WTC11 (cell line): ENCODE data around the gene ADPGK. TPM values are rescaled to one million over a fixed set of nuclear protein-coding genes. Genes with fewer than 3 reads are reported as not detected.

Source experiments
- ATAC-seq: fragments of 200-7000 bp; cut with Tn5 transposase; 2 replicates; pipeline ENCODE4 v1.10.0; 2021; ENCODE audit warnings: mild to moderate bottlenecking, moderate library complexity
- Bru-seq: library from RNA; stranded (reverse); fragments of 400-500 nt; gene quantifications from one replicate; lab custom pipeline; 2021; lab: Mats Ljungman, UMichigan
- CTCF ChIA-PET: fragments of 300-600 bp; sonication (Branson Sonifier 250); formaldehyde crosslinking; loops from one replicate; lab custom pipeline; 2021; ENCODE audit warnings: antibody characterized with exemption; lab: Charles Lee
- POLR2A ChIA-PET: fragments of 350-600 bp; sonication (Branson Sonifier 250); formaldehyde crosslinking; loops from one replicate; lab custom pipeline; 2021; ENCODE audit warnings: antibody characterized with exemption; lab: Charles Lee
- DNase-seq: peaks from one replicate; pipeline ENCODE4 v3.0.0; 2021; ENCODE audit warnings: low spot score
- H3K27ac Mint-ChIP-seq: 2 replicates; pipeline ENCODE4 v1.8.0; 2021; ENCODE audit warnings: mixed read lengths
- H3K27me3 Mint-ChIP-seq: 2 replicates; pipeline ENCODE4 v1.8.0; 2021; ENCODE audit warnings: low read depth, mild to moderate bottlenecking, moderate library complexity, mixed read lengths
- H3K36me3 Mint-ChIP-seq: 2 replicates; pipeline ENCODE4 v1.8.0; 2021; ENCODE audit warnings: mixed read lengths
- H3K4me1 Mint-ChIP-seq: 2 replicates; pipeline ENCODE4 v1.8.0; 2022; ENCODE audit warnings: mixed read lengths
- H3K4me3 Mint-ChIP-seq: 2 replicates; pipeline ENCODE4 v1.8.0; 2021; ENCODE audit warnings: mild to moderate bottlenecking, moderate library complexity, mixed read lengths
- H3K9me3 Mint-ChIP-seq: 2 replicates; pipeline ENCODE4 v1.8.0; 2021; ENCODE audit warnings: mixed read lengths
- AR ChIP-seq: fragments of 250-450 bp; sonication (Bioruptor Pico); IDR thresholded peaks from 2 replicates; pipeline ENCODE4 v1.9.0; 2021; ENCODE audit warnings: mild to moderate bottlenecking
- EMX1 ChIP-seq: fragments of 250-450 bp; sonication (Bioruptor Pico); IDR thresholded peaks from 2 replicates; pipeline ENCODE4 v1.8.0; 2021; ENCODE audit warnings: mild to moderate bottlenecking
- FOXJ3 ChIP-seq: sonication (generic); formaldehyde crosslinking; IDR thresholded peaks from 2 replicates; pipeline ENCODE4 v1.9.0; 2021; ENCODE audit warnings: missing genetic modification reagents, mild to moderate bottlenecking, borderline replicate concordance
- FOXK1 ChIP-seq: sonication (generic); formaldehyde crosslinking; IDR thresholded peaks from 2 replicates; pipeline ENCODE4 v1.8.0; 2022; ENCODE audit warnings: mild to moderate bottlenecking, moderate library complexity, missing genetic modification reagents
- MAX ChIP-seq: sonication (generic); formaldehyde crosslinking; IDR thresholded peaks from 2 replicates; pipeline ENCODE4 v1.8.0; 2022; ENCODE audit warnings: mild to moderate bottlenecking, missing genetic modification reagents
- NR1H2 ChIP-seq: sonication (generic); formaldehyde crosslinking; IDR thresholded peaks from 2 replicates; pipeline ENCODE4 v1.9.0; 2021; ENCODE audit warnings: mild to moderate bottlenecking, moderate library complexity, missing genetic modification reagents
- NR2C2 ChIP-seq: sonication (generic); formaldehyde crosslinking; IDR thresholded peaks from 2 replicates; pipeline ENCODE4 v1.8.0; 2022; ENCODE audit warnings: mild to moderate bottlenecking, missing genetic modification reagents
- PRRX2 ChIP-seq: fragments of 250-450 bp; sonication (Bioruptor Pico); IDR thresholded peaks from 2 replicates; pipeline ENCODE4 v1.8.0; 2021; ENCODE audit warnings: mild to moderate bottlenecking
- RELA ChIP-seq: sonication (generic); formaldehyde crosslinking; IDR thresholded peaks from 2 replicates; pipeline ENCODE4 v1.8.1; 2022; ENCODE audit warnings: missing genetic modification reagents, mild to moderate bottlenecking, borderline replicate concordance
- TEAD1 ChIP-seq: sonication (generic); formaldehyde crosslinking; IDR thresholded peaks from 2 replicates; pipeline ENCODE4 v1.8.0; 2022; ENCODE audit warnings: mild to moderate bottlenecking, missing genetic modification reagents
- ZBTB43 ChIP-seq: sonication (generic); formaldehyde crosslinking; IDR thresholded peaks from 2 replicates; pipeline ENCODE4 v1.8.1; 2023; ENCODE audit warnings: mild to moderate bottlenecking, missing genetic modification reagents
- ZNF232 ChIP-seq: sonication (generic); formaldehyde crosslinking; IDR thresholded peaks from 2 replicates; pipeline ENCODE4 v1.8.0; 2022; ENCODE audit warnings: mild to moderate bottlenecking, missing genetic modification reagents
- long read RNA-seq, 3 experiments: library from RNA in 1 of 3; library from capped mRNA in 1 of 3; library from polyadenylated mRNA in 1 of 3; unstranded in 2 of 3; stranded (forward) in 1 of 3; transcript quantifications; one replicate each; pipeline ENCODE4 v2.0.0, GENCODE V29; 2021
- total RNA-seq: library from RNA; stranded (reverse); gene quantifications from 3 replicates; pipeline ENCODE4 v1.2.3, GENCODE V29; 2021
- TF ChIP-seq, protein P1 (sequence below): fragments of 250-450 bp; sonication (Bioruptor Pico); IDR thresholded peaks from 2 replicates; pipeline ENCODE4 v1.8.0; 2021; ENCODE audit warnings: mild to moderate bottlenecking
- TF ChIP-seq, protein P2 (sequence below): sonication (generic); formaldehyde crosslinking; IDR thresholded peaks from 2 replicates; pipeline ENCODE4 v1.8.1; 2022; ENCODE audit warnings: missing genetic modification reagents, borderline replicate concordance
- TF ChIP-seq, protein P3 (sequence below): sonication (generic); formaldehyde crosslinking; IDR thresholded peaks from 2 replicates; pipeline ENCODE4 v1.8.0; 2023; ENCODE audit warnings: mild to moderate bottlenecking, missing genetic modification reagents
- TF ChIP-seq, protein P4 (sequence below): fragments of 250-450 bp; sonication (Bioruptor Pico); IDR thresholded peaks from 2 replicates; pipeline ENCODE4 v1.9.0; 2021; ENCODE audit warnings: mild to moderate bottlenecking
- TF ChIP-seq, protein P5 (sequence below): sonication (generic); formaldehyde crosslinking; IDR thresholded peaks from 2 replicates; pipeline ENCODE4 v1.8.0; 2022; ENCODE audit warnings: mild to moderate bottlenecking, missing genetic modification reagents
- TF ChIP-seq, protein P6 (sequence below): sonication (generic); formaldehyde crosslinking; IDR thresholded peaks from 2 replicates; pipeline ENCODE4 v1.8.1; 2023; ENCODE audit warnings: mild to moderate bottlenecking, moderate library complexity, missing genetic modification reagents

Gene ADPGK
- total RNA-seq (30.8 to 37.9 TPM (median 34.1 TPM) in 3 replicates), Bru-seq, nascent RNA (percentile 87 among the genes with signal in this experiment)
- long read RNA-seq, experiment 1, transcript ADPGK-201 (7 exons, 2,557 nt): major isoform, 22 of 210 reads
- long read RNA-seq, experiment 1, partial matches to known transcripts: 19 of 210 reads
- long read RNA-seq, experiment 1, other reads (novel, unspliced or antisense): 160 of 210 reads
- long read RNA-seq, experiment 2, partial matches to known transcripts: 5 of 27 reads
- long read RNA-seq, experiment 2, other reads (novel, unspliced or antisense): 16 of 27 reads
- long read RNA-seq, experiment 3, partial matches to known transcripts: 2 of 6 reads
- long read RNA-seq, experiment 3, other reads (novel, unspliced or antisense): 4 of 6 reads

- Mint-ChIP-seq H3K4me1 (peaks cover 20% of the 10 kb centered on the region), H3K36me3 (peaks cover 1% of the 10 kb centered on the region; the same call in 1 of the 2 replicates), H3K4me3 (peak within 1 kb of the TSS; percentile 94), H3K9me3 (no peaks in the 10 kb centered on the region), H3K27me3 (no peaks in the 10 kb centered on the region), H3K27ac (peak within 1 kb of the TSS; percentile 91)
- DNase-seq (peak; percentile 88), ATAC-seq (peak; percentile 90)
- CTCF ChIA-PET: interaction anchor here (0.9 to 1.9 kb wide), 6 partner anchors 9 to 460 kb away, joined by 3 to 5 read pairs (median 4); no protein-coding TSS in a partner anchor
- POLR2A ChIA-PET: no interaction called here
- TF ChIP-seq RELA (CRISPR knock-in tag) (no peak; the same call in 1 of the 2 replicates), FOXK1 (CRISPR knock-in tag) (peak; percentile 96), AR (CRISPR knock-in tag) (no peak), NR1H2 (no peak), EMX1 (CRISPR knock-in tag) (no peak), TEAD1 (CRISPR knock-in tag) (peak; percentile 88; the same call in 1 of the 2 replicates), NR2C2 (CRISPR knock-in tag) (no peak), MAX (CRISPR knock-in tag) (peak; percentile 89; the same call in 1 of the 2 replicates), ZBTB43 (CRISPR knock-in tag) (no peak), ZNF232 (CRISPR knock-in tag) (peak; percentile 78; the same call in 1 of the 2 replicates), PRRX2 (CRISPR knock-in tag) (0 out of 2 replicates have a peak, but pooled peaks have one; percentile 31), FOXJ3 (CRISPR knock-in tag) (no peak)
- TF ChIP-seq, protein P1, sequence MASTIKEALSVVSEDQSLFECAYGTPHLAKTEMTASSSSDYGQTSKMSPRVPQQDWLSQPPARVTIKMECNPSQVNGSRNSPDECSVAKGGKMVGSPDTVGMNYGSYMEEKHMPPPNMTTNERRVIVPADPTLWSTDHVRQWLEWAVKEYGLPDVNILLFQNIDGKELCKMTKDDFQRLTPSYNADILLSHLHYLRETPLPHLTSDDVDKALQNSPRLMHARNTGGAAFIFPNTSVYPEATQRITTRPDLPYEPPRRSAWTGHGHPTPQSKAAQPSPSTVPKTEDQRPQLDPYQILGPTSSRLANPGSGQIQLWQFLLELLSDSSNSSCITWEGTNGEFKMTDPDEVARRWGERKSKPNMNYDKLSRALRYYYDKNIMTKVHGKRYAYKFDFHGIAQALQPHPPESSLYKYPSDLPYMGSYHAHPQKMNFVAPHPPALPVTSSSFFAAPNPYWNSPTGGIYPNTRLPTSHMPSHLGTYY: no peak
- TF ChIP-seq, protein P2, sequence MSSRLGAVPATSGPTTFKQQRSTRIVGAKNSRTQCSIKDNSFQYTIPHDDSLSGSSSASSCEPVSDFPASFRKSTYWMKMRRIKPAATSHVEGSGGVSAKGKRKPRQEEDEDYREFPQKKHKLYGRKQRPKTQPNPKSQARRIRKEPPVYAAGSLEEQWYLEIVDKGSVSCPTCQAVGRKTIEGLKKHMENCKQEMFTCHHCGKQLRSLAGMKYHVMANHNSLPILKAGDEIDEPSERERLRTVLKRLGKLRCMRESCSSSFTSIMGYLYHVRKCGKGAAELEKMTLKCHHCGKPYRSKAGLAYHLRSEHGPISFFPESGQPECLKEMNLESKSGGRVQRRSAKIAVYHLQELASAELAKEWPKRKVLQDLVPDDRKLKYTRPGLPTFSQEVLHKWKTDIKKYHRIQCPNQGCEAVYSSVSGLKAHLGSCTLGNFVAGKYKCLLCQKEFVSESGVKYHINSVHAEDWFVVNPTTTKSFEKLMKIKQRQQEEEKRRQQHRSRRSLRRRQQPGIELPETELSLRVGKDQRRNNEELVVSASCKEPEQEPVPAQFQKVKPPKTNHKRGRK (CRISPR knock-in tag): no peak
- TF ChIP-seq, protein P3, sequence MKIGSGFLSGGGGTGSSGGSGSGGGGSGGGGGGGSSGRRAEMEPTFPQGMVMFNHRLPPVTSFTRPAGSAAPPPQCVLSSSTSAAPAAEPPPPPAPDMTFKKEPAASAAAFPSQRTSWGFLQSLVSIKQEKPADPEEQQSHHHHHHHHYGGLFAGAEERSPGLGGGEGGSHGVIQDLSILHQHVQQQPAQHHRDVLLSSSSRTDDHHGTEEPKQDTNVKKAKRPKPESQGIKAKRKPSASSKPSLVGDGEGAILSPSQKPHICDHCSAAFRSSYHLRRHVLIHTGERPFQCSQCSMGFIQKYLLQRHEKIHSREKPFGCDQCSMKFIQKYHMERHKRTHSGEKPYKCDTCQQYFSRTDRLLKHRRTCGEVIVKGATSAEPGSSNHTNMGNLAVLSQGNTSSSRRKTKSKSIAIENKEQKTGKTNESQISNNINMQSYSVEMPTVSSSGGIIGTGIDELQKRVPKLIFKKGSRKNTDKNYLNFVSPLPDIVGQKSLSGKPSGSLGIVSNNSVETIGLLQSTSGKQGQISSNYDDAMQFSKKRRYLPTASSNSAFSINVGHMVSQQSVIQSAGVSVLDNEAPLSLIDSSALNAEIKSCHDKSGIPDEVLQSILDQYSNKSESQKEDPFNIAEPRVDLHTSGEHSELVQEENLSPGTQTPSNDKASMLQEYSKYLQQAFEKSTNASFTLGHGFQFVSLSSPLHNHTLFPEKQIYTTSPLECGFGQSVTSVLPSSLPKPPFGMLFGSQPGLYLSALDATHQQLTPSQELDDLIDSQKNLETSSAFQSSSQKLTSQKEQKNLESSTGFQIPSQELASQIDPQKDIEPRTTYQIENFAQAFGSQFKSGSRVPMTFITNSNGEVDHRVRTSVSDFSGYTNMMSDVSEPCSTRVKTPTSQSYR (CRISPR knock-in tag): no peak
- TF ChIP-seq, protein P4, sequence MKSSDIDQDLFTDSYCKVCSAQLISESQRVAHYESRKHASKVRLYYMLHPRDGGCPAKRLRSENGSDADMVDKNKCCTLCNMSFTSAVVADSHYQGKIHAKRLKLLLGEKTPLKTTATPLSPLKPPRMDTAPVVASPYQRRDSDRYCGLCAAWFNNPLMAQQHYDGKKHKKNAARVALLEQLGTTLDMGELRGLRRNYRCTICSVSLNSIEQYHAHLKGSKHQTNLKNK (CRISPR knock-in tag): no peak
- TF ChIP-seq, protein P5, sequence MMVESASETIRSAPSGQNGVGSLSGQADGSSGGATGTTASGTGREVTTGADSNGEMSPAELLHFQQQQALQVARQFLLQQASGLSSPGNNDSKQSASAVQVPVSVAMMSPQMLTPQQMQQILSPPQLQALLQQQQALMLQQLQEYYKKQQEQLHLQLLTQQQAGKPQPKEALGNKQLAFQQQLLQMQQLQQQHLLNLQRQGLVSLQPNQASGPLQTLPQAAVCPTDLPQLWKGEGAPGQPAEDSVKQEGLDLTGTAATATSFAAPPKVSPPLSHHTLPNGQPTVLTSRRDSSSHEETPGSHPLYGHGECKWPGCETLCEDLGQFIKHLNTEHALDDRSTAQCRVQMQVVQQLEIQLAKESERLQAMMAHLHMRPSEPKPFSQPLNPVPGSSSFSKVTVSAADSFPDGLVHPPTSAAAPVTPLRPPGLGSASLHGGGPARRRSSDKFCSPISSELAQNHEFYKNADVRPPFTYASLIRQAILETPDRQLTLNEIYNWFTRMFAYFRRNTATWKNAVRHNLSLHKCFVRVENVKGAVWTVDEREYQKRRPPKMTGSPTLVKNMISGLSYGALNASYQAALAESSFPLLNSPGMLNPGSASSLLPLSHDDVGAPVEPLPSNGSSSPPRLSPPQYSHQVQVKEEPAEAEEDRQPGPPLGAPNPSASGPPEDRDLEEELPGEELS (CRISPR knock-in tag): peak; percentile 29; the same call in 1 of the 2 replicates
- TF ChIP-seq, protein P6, sequence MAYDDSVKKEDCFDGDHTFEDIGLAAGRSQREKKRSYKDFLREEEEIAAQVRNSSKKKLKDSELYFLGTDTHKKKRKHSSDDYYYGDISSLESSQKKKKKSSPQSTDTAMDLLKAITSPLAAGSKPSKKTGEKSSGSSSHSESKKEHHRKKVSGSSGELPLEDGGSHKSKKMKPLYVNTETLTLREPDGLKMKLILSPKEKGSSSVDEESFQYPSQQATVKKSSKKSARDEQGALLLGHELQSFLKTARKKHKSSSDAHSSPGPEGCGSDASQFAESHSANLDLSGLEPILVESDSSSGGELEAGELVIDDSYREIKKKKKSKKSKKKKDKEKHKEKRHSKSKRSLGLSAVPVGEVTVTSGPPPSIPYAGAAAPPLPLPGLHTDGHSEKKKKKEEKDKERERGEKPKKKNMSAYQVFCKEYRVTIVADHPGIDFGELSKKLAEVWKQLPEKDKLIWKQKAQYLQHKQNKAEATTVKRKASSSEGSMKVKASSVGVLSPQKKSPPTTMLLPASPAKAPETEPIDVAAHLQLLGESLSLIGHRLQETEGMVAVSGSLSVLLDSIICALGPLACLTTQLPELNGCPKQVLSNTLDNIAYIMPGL (CRISPR knock-in tag): peak; percentile 97; the same call in 1 of the 2 replicates
Measured at GRCh38 chr15:72783640-72784455, at the start of gene ADPGK. ADPGK (minus strand) TSS chr15:72783758; CDS start chr15:72783691, 67 bp downstream.
